HEK293T (cell line): ENCODE data around the gene MYO15A.

Experiments
- CTCF ChIA-PET: fragments of 350-600 bp; formaldehyde crosslinking; extraction: SDS; loops from one replicate; lab custom pipeline; 2021; ENCODE audit warnings: antibody characterized with exemption, inconsistent platforms; lab: Yijun Ruan, JAX
- POLR2A ChIA-PET: fragments of 350-600 bp; formaldehyde crosslinking; extraction: SDS; loops from one replicate; lab custom pipeline; 2020; ENCODE audit warnings: antibody characterized with exemption, inconsistent platforms; lab: Yijun Ruan, JAX
- DNase-seq: peaks from one replicate; pipeline ENCODE4 v3.0.0; 2012; ENCODE audit warnings: mixed read lengths; ENCODE audit errors: extremely low spot score
- ARNT ChIP-seq: fragments of 450-650 bp; IDR thresholded peaks from 2 replicates; pipeline ENCODE4 v1.6.1; 2017; ENCODE audit warnings: mild to moderate bottlenecking
- BHLHE40 ChIP-seq: fragments of 450-650 bp; IDR thresholded peaks from 2 replicates; pipeline ENCODE4 v1.6.1; 2016; ENCODE audit warnings: mild to moderate bottlenecking, moderate library complexity, borderline replicate concordance
- CTBP1 ChIP-seq: fragments of 450-650 bp; IDR thresholded peaks from 2 replicates; pipeline ENCODE4 v1.6.1; 2016; ENCODE audit warnings: borderline replicate concordance
- ELF4 ChIP-seq: fragments of 450-650 bp; IDR thresholded peaks from 2 replicates; pipeline ENCODE4 v1.6.1; 2017; ENCODE audit warnings: antibody characterized with exemption
- FOXA1 ChIP-seq: fragments of 450-650 bp; IDR thresholded peaks from 2 replicates; pipeline ENCODE4 v1.6.1; 2016; ENCODE audit warnings: mild to moderate bottlenecking
- FOXK2 ChIP-seq: fragments of 450-650 bp; IDR thresholded peaks from 2 replicates; pipeline ENCODE4 v1.6.1; 2016; ENCODE audit warnings: mild to moderate bottlenecking
- FOXM1 ChIP-seq: fragments of 450-650 bp; IDR thresholded peaks from 2 replicates; pipeline ENCODE4 v1.6.1; 2017; ENCODE audit warnings: mild to moderate bottlenecking, borderline replicate concordance
- HDGF ChIP-seq: fragments of 450-650 bp; IDR thresholded peaks from 2 replicates; pipeline ENCODE4 v1.6.1; 2017; ENCODE audit warnings: antibody characterized with exemption, borderline replicate concordance
- L3MBTL2 ChIP-seq: fragments of 450-650 bp; conservative IDR thresholded peaks from 2 replicates; pipeline ENCODE4 v1.6.1; 2016; ENCODE audit warnings: mild to moderate bottlenecking
- LEF1 ChIP-seq: fragments of 450-650 bp; IDR thresholded peaks from 2 replicates; pipeline ENCODE4 v1.6.1; 2017; ENCODE audit warnings: mild to moderate bottlenecking, borderline replicate concordance
- NFRKB ChIP-seq: fragments of 450-650 bp; IDR thresholded peaks from 2 replicates; pipeline ENCODE4 v1.6.1; 2016; ENCODE audit warnings: mild to moderate bottlenecking, moderate library complexity
- PKNOX1 ChIP-seq: fragments of 450-650 bp; IDR thresholded peaks from 2 replicates; pipeline ENCODE4 v1.6.1; 2016
- SP1 ChIP-seq: fragments of 450-650 bp; IDR thresholded peaks from 2 replicates; pipeline ENCODE4 v1.6.1; 2017
- SUZ12 ChIP-seq: fragments of 450-650 bp; IDR thresholded peaks from 2 replicates; pipeline ENCODE4 v1.6.1; 2016; ENCODE audit warnings: mild to moderate bottlenecking
- TARDBP ChIP-seq: fragments of 450-650 bp; IDR thresholded peaks from 2 replicates; pipeline ENCODE4 v1.6.1; 2016
- ZNF384 ChIP-seq: fragments of 450-650 bp; IDR thresholded peaks from 2 replicates; pipeline ENCODE4 v1.6.1; 2016

MYO15A gene

GRCh38 chr17:18227635-18228034 lies 119.1 kb downstream of the MYO15A start:
- no peak for DNase-seq
- no peak for TF ChIP-seq CTBP1
- TF ChIP-seq TARDBP, result no peak
- no peak for TF ChIP-seq SUZ12
- no peak for TF ChIP-seq FOXK2
- TF ChIP-seq NFRKB, result no peak
- no peak for TF ChIP-seq LEF1
- no peak for TF ChIP-seq FOXM1
- no peak for TF ChIP-seq ZNF384
- TF ChIP-seq PKNOX1, result no peak
- no peak for TF ChIP-seq ELF4
- TF ChIP-seq SP1, result no peak
- no peak for TF ChIP-seq HDGF
- TF ChIP-seq L3MBTL2, result no peak
- TF ChIP-seq BHLHE40, result no peak
- ChIA-PET CTCF (interaction anchor here (0.6 kb wide), 1 partner anchor 85 kb away, joined by 3 read pairs; no protein-coding TSS in a partner anchor), POLR2A (interaction anchor here (0.6 to 1.4 kb wide), 3 partner anchors 10 to 294 kb away, joined by 3 read pairs; no protein-coding TSS in a partner anchor)

GRCh38 chr17:18228176-18228682 lies 119.7 kb downstream of the MYO15A start:
- CTCF ChIA-PET, result no interaction called here
- POLR2A ChIA-PET, result interaction anchor here (1.4 kb wide), 1 partner anchor 9 kb away, joined by 3 read pairs; no protein-coding TSS in a partner anchor
- DNase-seq, result no peak
- TF ChIP-seq L3MBTL2, result no peak
- no peak for TF ChIP-seq CTBP1
- TF ChIP-seq BHLHE40, result no peak
- TF ChIP-seq FOXA1, result no peak
- no peak for TF ChIP-seq SP1
- no peak for TF ChIP-seq ZNF384
- TF ChIP-seq PKNOX1, result no peak

DNA sequence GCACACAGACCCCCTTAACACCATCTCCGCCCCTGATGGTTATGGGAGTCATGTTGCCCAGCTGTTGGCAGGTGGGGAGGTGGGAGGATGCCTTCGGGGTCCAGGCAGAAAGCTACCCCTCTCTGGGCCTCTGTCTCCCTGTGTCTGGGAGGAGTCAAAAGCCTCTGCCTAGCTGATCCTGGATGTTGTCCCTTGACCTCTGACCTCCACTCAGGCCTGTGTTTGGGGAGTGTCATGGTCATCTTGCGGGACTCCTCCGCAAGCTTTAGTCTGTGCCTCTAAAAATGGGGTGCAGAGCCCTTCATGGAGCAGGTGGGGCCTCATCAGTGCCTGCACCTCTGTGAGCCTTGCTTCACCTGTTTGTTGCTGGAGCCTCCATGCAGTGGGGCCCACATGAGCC lies 120.7 kb downstream of the MYO15A start:
- CTCF ChIA-PET, result no interaction called here
- POLR2A ChIA-PET, result interaction anchor here (0.6 to 1.4 kb wide), 2 partner anchors 8 to 10 kb away, joined by 3 read pairs; no protein-coding TSS in a partner anchor
- no peak for DNase-seq
- TF ChIP-seq SP1 (no peak), L3MBTL2 (no peak), CTBP1 (no peak), FOXM1 (no peak), SUZ12 (no peak), FOXK2 (no peak), PKNOX1 (no peak), FOXA1 (no peak), ZNF384 (no peak), ELF4 (no peak), LEF1 (no peak), BHLHE40 (no peak), ARNT (no peak), TARDBP (no peak), NFRKB (no peak), HDGF (no peak)
